Osteoblast (primary cell): Measurements from ENCODE around the gene AGBL4. TPM values are rescaled to one million over a fixed set of nuclear protein-coding genes. Genes with fewer than 3 reads are reported as not detected.

ENCODE experiments used
- DNase-seq: peaks from one replicate; pipeline ENCODE4 v3.0.0; 2011; ENCODE audit warnings: low spot score, mixed read lengths; ENCODE audit not compliant: insufficient read length; ENCODE audit errors: missing footprints
- H2AFZ ChIP-seq: 2 replicates; pipeline ENCODE4 v1.6.0; 2011; ENCODE audit warnings: mild to moderate bottlenecking, low read length
- H3K27ac ChIP-seq: 2 replicates; pipeline ENCODE4 v1.5.1; 2011; ENCODE audit warnings: mild to moderate bottlenecking, low read depth, low read length, moderate library complexity
- H3K27me3 ChIP-seq: 2 replicates; pipeline ENCODE4 v1.6.0; 2012; ENCODE audit warnings: mild to moderate bottlenecking, control low read depth, inconsistent platforms, low read length, moderate library complexity; ENCODE audit not compliant: insufficient read depth
- H3K36me3 ChIP-seq: 2 replicates; pipeline ENCODE4 v1.5.1; 2011; ENCODE audit warnings: mild to moderate bottlenecking, low read length, control low read depth, moderate library complexity; ENCODE audit not compliant: insufficient read depth
- H3K4me1 ChIP-seq: 2 replicates; pipeline ENCODE4 v1.5.1; 2011; ENCODE audit warnings: mild to moderate bottlenecking, low read length, control low read depth, moderate library complexity; ENCODE audit not compliant: insufficient read depth
- H3K4me2 ChIP-seq: 2 replicates; pipeline ENCODE4 v1.6.0; 2011; ENCODE audit warnings: mild to moderate bottlenecking, low read length; ENCODE audit not compliant: insufficient read depth
- H3K4me3 ChIP-seq: fragments of 200-600 bp; sonication (generic); 3 replicates; pipeline ENCODE4 v1.5.1; 2012; ENCODE audit warnings: mild to moderate bottlenecking, low read length, inconsistent platforms; ENCODE audit not compliant: insufficient read depth
- H3K79me2 ChIP-seq: 2 replicates; pipeline ENCODE4 v1.6.0; 2012; ENCODE audit warnings: mild to moderate bottlenecking, low read length, control low read depth, inconsistent platforms; ENCODE audit not compliant: insufficient read depth
- H3K9me3 ChIP-seq: 2 replicates; pipeline ENCODE4 v1.5.1; 2011; ENCODE audit warnings: low read depth, low read length, control low read depth
- H4K20me1 ChIP-seq: 2 replicates; pipeline ENCODE4 v1.6.0; 2012; ENCODE audit warnings: mild to moderate bottlenecking, low read length, control low read depth; ENCODE audit not compliant: insufficient read depth
- total RNA-seq: library from RNA; depleted of rRNA; stranded (reverse); fragments of >200 nt; gene quantifications from 2 replicates; pipeline ENCODE4 v1.2.3, GENCODE V29; 2012
- TF ChIP-seq, protein P1 (sequence below): IDR thresholded peaks from 2 replicates; pipeline ENCODE4 v1.5.1; 2011; ENCODE audit warnings: mild to moderate bottlenecking, low read depth, low read length, moderate library complexity; ENCODE audit errors: extremely low read depth

AGBL4 gene
- total RNA-seq, 1 donor = not detected

DNA sequence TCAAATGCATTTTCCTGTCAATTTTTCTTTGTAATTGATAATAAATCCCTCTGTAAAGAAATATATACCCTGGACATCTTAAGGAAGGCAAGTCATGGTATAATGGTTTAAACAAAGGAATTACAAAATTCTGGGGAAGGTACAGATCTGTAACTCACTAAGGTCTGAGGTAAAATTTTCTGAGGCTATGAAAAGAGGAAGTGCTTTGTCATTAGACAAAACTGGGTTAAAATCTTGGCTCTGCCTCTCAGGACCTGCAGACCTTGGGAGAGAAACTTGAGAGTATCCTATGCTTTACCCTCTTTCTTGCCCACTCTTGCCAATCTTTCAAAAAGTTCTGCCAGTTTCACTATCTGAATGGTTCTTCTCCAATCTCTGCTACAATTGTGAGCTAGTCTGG lies 1220.3 kb downstream of the AGBL4 start:
- Histone ChIP-seq H3K4me3 (no peak overlapping the region), H2AFZ (no peak overlapping the region), H3K79me2 (no peaks in the 10 kb centered on the region), H3K9me3 (no peaks in the 10 kb centered on the region), H3K4me1 (no peaks in the 10 kb centered on the region), H3K4me2 (no peak overlapping the region), H4K20me1 (no peaks in the 10 kb centered on the region), H3K36me3 (no peaks in the 10 kb centered on the region), H3K27ac (no peak overlapping the region), H3K27me3 (no peaks in the 10 kb centered on the region)
- TF ChIP-seq, protein P1, sequence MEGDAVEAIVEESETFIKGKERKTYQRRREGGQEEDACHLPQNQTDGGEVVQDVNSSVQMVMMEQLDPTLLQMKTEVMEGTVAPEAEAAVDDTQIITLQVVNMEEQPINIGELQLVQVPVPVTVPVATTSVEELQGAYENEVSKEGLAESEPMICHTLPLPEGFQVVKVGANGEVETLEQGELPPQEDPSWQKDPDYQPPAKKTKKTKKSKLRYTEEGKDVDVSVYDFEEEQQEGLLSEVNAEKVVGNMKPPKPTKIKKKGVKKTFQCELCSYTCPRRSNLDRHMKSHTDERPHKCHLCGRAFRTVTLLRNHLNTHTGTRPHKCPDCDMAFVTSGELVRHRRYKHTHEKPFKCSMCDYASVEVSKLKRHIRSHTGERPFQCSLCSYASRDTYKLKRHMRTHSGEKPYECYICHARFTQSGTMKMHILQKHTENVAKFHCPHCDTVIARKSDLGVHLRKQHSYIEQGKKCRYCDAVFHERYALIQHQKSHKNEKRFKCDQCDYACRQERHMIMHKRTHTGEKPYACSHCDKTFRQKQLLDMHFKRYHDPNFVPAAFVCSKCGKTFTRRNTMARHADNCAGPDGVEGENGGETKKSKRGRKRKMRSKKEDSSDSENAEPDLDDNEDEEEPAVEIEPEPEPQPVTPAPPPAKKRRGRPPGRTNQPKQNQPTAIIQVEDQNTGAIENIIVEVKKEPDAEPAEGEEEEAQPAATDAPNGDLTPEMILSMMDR = no peak
- DNase-seq = no peak

- TF ChIP-seq, protein P1 = no peak
Observed at GRCh38 chr1:48794816-48795215, 1228.9 kb downstream of the AGBL4 start.

DNA sequence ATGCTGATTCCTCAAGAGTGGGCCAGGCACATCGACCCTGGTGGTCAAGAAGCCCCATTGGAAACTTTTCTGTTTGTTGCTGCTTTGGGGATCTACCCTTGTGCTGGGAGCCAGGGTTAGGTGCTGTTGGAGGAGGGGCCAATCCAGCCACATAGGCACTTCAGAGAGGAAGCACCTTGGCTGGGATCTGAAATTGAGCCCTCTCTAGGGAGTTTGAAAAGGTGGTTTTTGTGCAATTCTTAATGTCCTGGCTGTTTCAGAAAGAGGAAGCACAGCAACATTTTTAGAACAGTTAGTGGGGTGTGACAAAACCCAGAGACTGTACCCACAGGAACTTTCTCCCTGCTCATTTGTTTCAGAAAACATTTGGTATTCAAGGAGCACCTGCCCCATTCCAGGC lies 1229.9 kb downstream of the AGBL4 start:
- no peaks in the 10 kb centered on the region for H3K4me1 ChIP-seq
- no peak overlapping the region for H2AFZ ChIP-seq
- no peaks in the 10 kb centered on the region for H4K20me1 ChIP-seq
- no peak overlapping the region for H3K4me2 ChIP-seq
- TF ChIP-seq, protein P1 = no peak
- no peak overlapping the region for H3K27ac ChIP-seq
- no peak for DNase-seq
- H3K27me3 ChIP-seq = no peaks in the 10 kb centered on the region
- H3K79me2 ChIP-seq = no peaks in the 10 kb centered on the region
- H3K4me3 ChIP-seq = no peak overlapping the region
- no peaks in the 10 kb centered on the region for H3K36me3 ChIP-seq
- no peaks in the 10 kb centered on the region for H3K9me3 ChIP-seq

More at GRCh38 chr1:48794816-48795215, 1228.9 kb downstream of the AGBL4 start:
- H3K27me3 ChIP-seq = no peaks in the 10 kb centered on the region
- no peak overlapping the region for H2AFZ ChIP-seq
- no peaks in the 10 kb centered on the region for H4K20me1 ChIP-seq
- H3K4me1 ChIP-seq = no peaks in the 10 kb centered on the region
- H3K79me2 ChIP-seq = no peaks in the 10 kb centered on the region
- no peak overlapping the region for H3K4me2 ChIP-seq
- DNase-seq = no peak
- no peak overlapping the region for H3K27ac ChIP-seq
- H3K9me3 ChIP-seq = no peaks in the 10 kb centered on the region
- no peak overlapping the region for H3K4me3 ChIP-seq
- H3K36me3 ChIP-seq = no peaks in the 10 kb centered on the region

DNA sequence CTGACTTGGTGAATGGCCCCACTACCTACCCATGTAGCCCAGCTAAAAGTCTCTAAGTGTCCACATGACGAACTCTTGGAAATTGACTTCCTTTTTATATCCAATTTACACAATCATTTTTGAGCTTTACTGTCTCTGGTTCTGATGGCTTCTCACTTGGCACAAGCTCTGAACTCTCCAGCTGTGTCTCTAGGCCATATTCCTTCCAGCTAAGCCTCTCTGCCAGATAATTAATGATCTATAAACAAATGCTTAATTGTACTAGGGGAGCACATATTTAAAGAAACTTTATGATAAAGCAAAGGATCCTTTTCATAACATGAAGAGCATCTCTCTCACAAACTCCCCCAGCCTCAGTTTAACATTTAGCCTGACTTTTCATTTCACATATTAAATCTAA lies 1230.8 kb downstream of the AGBL4 start:
- H3K4me2 ChIP-seq = no peak overlapping the region
- H3K4me3 ChIP-seq = no peak overlapping the region
- TF ChIP-seq, protein P1 = no peak
- no peaks in the 10 kb centered on the region for H4K20me1 ChIP-seq
- H3K27me3 ChIP-seq = no peaks in the 10 kb centered on the region
- H2AFZ ChIP-seq = no peak overlapping the region
- no peaks in the 10 kb centered on the region for H3K9me3 ChIP-seq
- H3K36me3 ChIP-seq = no peaks in the 10 kb centered on the region
- no peaks in the 10 kb centered on the region for H3K79me2 ChIP-seq
- H3K4me1 ChIP-seq = no peaks in the 10 kb centered on the region
- DNase-seq = no peak
- H3K27ac ChIP-seq = no peak overlapping the region
